Activated T-helper 1 cell treated with anti-CD3 and anti-CD28 coated beads, Interleukin-2, amount 50 U/mL, for 16 hours (primary cell): ENCODE measurements around the gene CEACAM5.
A peak's percentile ranks its signal among the peaks of the same experiment; 100 is the strongest.
"Not testable (repeated sequence)": the region's sequence is repeated elsewhere in the genome, so short reads cannot be mapped to it uniquely, and the experiment has no call there.

Source experiments
- DNase-seq, 2 donors: peaks; one replicate each; pipeline ENCODE4 v3.0.0-alpha.2; 2020; ENCODE audit warnings: low read depth in 1 of 2, low spot score in 1 of 2

CEACAM5 gene

GRCh38 chr19:41740415-41741243 lies 32.2 kb downstream of the CEACAM5 start:
- no peak for DNase-seq

DNA sequence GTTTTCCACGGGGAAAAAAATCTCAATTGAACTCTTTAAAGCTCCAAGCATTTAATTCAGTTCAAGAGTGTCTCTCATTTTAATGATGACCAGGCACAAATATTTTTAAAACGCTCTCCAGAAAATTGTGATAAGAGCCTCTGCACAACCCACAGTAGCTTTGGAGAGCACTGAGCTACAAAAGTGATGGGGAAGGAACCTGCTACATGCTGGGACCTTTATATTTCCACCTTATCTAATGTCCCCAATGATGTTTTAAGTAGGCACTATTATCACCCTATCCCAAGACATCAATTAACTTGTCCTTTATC lies 32.8 kb downstream of the CEACAM5 start:
- DNase-seq = no peak

GRCh38 chr19:41744850-41745249 lies 36.4 kb downstream of the CEACAM5 start:
- no peak for DNase-seq

DNA sequence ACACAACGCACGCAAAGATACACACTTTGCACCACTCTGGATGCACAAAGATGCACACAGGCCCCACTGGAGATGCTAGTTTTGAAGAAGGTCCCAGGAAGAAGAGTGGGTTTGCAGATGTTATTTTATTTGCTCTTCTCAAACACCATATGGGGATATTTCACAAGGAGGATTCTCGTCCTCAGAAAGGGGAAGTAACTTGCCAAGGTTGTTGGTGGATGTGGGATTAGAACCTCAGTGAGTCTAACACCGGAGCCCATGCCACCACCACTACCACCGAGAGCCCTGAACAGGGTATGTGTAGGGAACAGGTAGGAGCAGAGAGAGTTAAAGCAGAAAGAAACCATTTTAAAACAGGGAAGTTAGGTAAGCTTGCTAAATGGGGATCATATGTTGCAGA lies 37.3 kb downstream of the CEACAM5 start:
- no peak for DNase-seq

DNA sequence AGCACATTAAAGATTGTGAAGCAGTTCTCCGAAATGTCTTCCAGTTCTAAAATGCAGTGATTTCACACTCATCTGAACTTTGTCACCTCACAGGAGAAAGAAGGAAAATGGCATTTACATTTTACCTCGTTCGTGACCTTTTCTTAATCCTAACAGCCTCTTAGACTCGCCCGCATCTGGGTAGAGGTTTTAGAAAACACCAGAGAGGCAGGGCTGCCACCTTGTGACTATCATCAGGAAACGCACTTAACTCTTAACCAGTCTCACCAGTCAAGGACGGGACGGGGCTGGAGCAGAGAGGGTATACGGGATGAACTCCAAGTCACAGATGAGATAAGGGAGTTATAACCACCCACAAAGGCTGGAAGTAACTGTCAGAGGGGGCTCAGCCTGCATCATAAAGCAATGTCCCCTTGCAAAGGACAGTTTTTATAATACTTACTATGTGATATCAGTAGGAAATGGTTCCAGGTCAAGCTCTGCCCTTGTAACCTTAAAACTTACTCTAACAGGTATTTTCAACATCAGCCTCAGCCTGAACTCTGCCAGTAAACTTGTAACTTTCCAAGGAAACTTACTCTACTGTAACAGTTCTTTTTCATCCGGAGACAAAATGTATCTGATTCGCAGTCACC lies 38.3 kb downstream of the CEACAM5 start:
- peak in 1 of 2 donors; percentile 10 for DNase-seq

DNA sequence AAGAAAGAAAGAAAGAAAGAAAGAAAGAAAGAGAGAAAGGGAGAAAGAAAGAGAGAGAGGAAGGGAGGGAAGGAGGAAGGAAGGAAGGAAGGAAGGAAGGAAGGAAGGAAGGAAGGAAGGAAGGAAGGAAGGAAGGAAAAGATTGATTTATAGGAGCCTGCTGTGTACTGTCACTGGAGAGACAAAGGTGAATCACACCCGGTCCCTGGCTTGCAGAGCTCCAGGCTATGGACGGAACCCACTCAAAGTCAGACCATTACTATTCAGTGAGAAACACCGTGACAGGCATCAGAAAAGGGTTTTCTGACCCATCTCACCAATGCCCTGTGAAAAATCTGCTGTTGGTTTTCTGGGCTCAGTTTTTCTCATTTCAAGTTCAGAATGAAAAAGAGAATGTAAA lies 39.6 kb downstream of the CEACAM5 start:
- DNase-seq = no peak

DNA sequence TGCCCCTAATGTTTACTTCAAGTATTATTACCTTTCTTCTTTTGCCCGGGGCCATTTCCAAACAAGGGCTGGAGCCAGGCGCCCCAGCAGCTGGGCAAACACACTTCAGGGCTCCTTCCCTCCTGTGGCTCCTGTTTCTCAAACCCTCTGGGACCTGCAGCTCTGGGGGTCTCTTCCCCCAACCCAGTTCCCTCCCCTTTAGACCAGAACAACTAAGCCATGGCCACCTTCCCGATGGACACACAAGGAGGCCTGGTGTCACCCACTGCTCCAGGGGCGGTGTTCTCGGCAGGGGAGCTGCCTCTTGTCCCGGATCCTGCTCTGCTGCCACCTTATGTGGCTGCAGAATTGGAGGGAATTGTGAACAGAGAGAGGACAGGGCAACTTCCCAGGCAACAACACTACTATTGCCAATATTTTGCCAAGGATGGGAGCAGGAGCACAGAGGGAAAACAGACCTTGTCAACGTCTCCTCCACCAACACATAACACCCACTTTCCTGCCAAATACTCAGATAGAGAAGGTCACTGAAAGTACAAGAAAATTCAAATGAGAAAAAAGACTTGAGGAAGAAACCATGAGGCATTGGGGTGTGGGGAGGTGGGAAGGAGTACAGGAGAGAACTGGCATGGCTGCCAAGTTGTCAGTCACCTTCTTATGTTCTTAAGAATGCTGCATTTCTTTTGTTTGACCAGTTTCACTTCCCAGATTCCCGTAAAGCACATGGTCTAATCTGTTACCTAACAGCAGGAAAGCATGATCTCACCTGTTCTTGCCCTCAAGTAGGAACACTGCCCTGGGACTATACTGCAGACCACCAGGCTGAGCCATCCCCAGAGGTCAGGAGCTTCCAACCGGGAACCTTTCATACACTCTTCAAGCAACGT lies 42.1 kb downstream of the CEACAM5 start:
- not testable (repeated sequence) for DNase-seq

DNA sequence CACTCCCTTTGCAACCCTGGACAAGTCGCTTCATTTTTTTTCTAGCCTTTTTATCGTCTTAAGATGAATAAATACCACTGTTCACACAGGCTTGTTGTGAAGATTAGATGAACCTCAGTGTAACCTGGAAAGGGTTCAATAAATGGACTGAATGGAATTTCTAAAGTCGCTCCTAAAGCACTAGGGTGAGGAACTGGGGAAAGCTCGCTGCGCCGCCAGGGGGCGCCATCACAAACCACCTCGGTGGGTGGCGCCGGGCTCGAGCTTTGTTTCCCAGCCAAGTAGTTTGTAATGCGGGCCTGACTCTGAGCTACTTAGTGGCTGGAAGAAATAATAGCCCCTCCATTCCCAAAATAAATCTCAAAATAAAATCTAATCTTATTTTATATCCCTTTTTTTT lies 44.7 kb downstream of the CEACAM5 start:
- peak; percentile 64 to 66 for DNase-seq

- DNase-seq = peak; percentile 41 to 49
These were observed 45.6 kb downstream of the CEACAM5 start for GRCh38 chr19:41753936-41754529.

DNA sequence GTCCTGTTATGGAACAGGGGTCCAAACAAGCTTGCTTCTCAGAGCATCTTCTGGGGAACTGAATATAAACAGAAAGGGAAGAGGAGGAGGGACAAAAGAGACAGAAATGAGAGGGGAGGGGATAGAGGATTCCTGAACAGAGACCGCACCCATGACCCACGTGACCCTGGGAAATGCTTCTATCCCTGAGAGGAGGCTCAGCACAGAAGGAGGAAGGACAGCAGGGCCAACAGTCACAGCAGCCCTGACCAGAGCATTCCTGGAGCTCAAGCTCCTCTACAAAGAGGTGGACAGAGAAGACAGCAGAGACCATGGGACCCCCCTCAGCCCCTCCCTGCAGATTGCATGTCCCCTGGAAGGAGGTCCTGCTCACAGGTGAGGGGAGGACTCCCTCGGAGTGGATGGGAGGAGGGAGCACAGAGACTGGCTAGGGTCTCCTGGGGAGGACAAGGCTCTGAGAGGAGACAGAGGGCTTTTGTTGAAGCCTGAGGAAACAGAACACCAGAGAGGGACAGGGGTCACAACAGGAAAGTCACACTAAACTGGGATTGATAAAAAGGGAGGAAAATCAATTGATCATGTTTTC lies 47.0 kb downstream of the CEACAM5 start, which contains the start of gene CEACAM6:
Gene CEACAM6, plus strand, starts transcription at position 203 of the 586 bp plus-strand sequence. Its CDS starts 109 bp downstream, at position 312.
- DNase-seq = no peak

DNA sequence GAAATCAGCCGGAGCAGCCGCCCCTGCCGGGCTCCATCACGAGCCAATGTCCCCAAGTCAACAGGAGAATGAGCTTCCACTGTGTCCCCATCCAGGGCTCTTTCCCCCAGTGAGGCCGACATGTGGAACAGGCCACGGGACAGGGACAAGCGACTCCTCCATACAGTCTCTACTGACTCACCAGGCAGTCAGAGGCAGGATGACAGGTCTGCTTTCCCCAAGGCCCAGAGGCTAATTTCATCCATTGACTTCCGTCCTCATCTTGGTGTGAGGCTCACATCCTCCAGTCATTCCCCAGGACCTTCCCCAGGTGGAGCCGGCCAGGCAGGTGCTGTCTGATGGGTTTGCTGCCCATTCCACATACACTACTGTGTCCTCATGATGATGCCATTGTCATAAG lies 50.4 kb downstream of the CEACAM5 start:
- no peak for DNase-seq

DNA sequence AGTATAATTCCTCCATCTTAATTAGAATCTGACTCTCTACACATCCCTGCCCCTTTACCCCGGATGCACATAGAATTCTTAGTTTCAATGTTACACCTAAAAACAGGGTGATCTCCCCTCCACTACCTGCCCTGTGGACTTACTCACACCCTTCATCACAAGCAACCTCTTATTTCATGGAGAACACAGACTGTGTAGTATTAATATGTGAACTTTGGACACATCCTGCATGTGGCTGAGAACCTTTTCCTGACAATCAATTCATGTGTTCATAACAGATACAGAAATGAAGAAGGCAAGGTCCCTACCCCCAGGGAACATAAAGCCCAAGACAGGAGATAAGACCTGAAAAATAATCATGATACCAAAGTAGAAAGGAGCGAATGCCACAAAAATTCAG lies 58.7 kb downstream of the CEACAM5 start:
- DNase-seq = no peak

- DNase-seq = not testable (repeated sequence)
These were observed 59.7 kb downstream of the CEACAM5 start for GRCh38 chr19:41768105-41768504.

GRCh38 chr19:41769608-41770007 lies 61.2 kb downstream of the CEACAM5 start:
- DNase-seq = no peak

DNA sequence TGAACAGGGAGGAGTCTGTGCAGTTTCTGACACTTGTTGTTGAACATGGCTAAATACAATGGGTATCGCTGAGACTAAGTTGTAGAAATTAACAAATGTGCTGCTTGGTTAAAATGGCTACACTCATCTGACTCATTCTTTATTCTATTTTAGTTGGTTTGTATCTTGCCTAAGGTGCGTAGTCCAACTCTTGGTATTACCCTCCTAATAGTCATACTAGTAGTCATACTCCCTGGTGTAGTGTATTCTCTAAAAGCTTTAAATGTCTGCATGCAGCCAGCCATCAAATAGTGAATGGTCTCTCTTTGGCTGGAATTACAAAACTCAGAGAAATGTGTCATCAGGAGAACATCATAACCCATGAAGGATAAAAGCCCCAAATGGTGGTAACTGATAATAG lies 63.0 kb downstream of the CEACAM5 start:
- no peak for DNase-seq

GRCh38 chr19:41774515-41774980 lies 66.1 kb downstream of the CEACAM5 start:
- DNase-seq = peak in 1 of 2 donors; percentile 19

GRCh38 chr19:41776700-41777099 lies 68.3 kb downstream of the CEACAM5 start:
- DNase-seq = no peak
